OCI-LY7 (cell line): ENCODE results near the gene COL5A1. TPM values are rescaled to one million over a fixed set of nuclear protein-coding genes. Genes with fewer than 3 reads are reported as not detected.

ENCODE experiments used
- Bru-seq: library from RNA; stranded (reverse); fragments of 400-500 nt; gene quantifications from one replicate; lab custom pipeline; 2021; lab: Mats Ljungman, UMichigan
- BruChase-seq, 2 experiments: library from RNA; stranded (reverse); fragments of 400-500 nt; gene quantifications; one replicate each; lab custom pipeline; 2021; lab: Mats Ljungman, UMichigan
- BruUV-seq: library from RNA; stranded (reverse); fragments of 400-500 nt; replicated peaks from 2 replicates; lab custom pipeline; 2021; lab: Mats Ljungman, UMichigan
- CTCF ChIA-PET: fragments of 300-600 bp; sonication (Branson Sonifier 250); formaldehyde crosslinking; loops from one replicate; lab custom pipeline; 2022; ENCODE audit warnings: antibody characterized with exemption; ENCODE audit not compliant: unreplicated experiment; lab: Charles Lee
- POLR2A ChIA-PET: fragments of 300-600 bp; sonication (Branson Sonifier 250); formaldehyde crosslinking; loops from one replicate; lab custom pipeline; 2022; ENCODE audit warnings: antibody characterized with exemption; lab: Charles Lee
- DNase-seq: peaks from one replicate; pipeline ENCODE4 v3.0.0-alpha.2; 2015; ENCODE audit warnings: low spot score
- H2AFZ ChIP-seq: fragments of 200-600 bp; sonication (generic), shearing (Covaris generic); 2 replicates; pipeline ENCODE4 v1.6.1; 2014; ENCODE audit warnings: mild to moderate bottlenecking, antibody characterized with exemption, low read length, moderate library complexity
- H3K27ac ChIP-seq: fragments of 200-600 bp; sonication (generic); 2 replicates; pipeline ENCODE4 v1.5.1; 2014; ENCODE audit warnings: mixed run types, low read depth, mild to moderate bottlenecking, moderate library complexity, low read length, inconsistent platforms; ENCODE audit not compliant: poor library complexity, severe bottlenecking
- H3K36me3 ChIP-seq: fragments of 200-600 bp; sonication (generic); 2 replicates; pipeline ENCODE4 v1.6.1; 2014; ENCODE audit warnings: mild to moderate bottlenecking, antibody characterized with exemption, low read length, moderate library complexity, mixed read lengths; ENCODE audit not compliant: insufficient read depth
- H3K4me1 ChIP-seq: fragments of 200-600 bp; sonication (generic); 2 replicates; pipeline ENCODE4 v1.5.1; 2014; ENCODE audit warnings: mild to moderate bottlenecking, low read length; ENCODE audit not compliant: insufficient read depth, poor library complexity, severe bottlenecking
- H3K4me2 ChIP-seq: fragments of 200-600 bp; sonication (generic); 2 replicates; pipeline ENCODE4 v1.6.1; 2014; ENCODE audit warnings: mild to moderate bottlenecking, low read length
- H3K4me3 ChIP-seq: fragments of 200-600 bp; sonication (generic); 2 replicates; pipeline ENCODE4 v1.5.1; 2014; ENCODE audit warnings: mild to moderate bottlenecking, low read depth, low read length; ENCODE audit not compliant: poor library complexity, severe bottlenecking
- H3K79me2 ChIP-seq: fragments of 200-600 bp; sonication (generic); 2 replicates; pipeline ENCODE4 v1.6.1; 2016; ENCODE audit warnings: low read depth, mild to moderate bottlenecking, low read length, moderate library complexity, mixed read lengths; ENCODE audit not compliant: insufficient read depth
- H3K9me2 ChIP-seq: fragments of 200-600 bp; sonication (generic); 2 replicates; pipeline ENCODE4 v1.6.1; 2016; ENCODE audit warnings: mild to moderate bottlenecking, low read length, mixed read lengths; ENCODE audit not compliant: insufficient read depth
- H3K9me3 ChIP-seq: fragments of 200-600 bp; sonication (generic); 2 replicates; pipeline ENCODE4 v1.6.1; 2014; ENCODE audit warnings: mild to moderate bottlenecking, mixed run types, low read length, mixed read lengths
- H4K20me1 ChIP-seq: fragments of 200-600 bp; sonication (generic); 2 replicates; pipeline ENCODE4 v1.6.1; 2014; ENCODE audit warnings: mild to moderate bottlenecking, antibody characterized with exemption, low read length, moderate library complexity, mixed read lengths; ENCODE audit not compliant: insufficient read depth
- EZH2phosphoT487 ChIP-seq: fragments of 200-600 bp; sonication (generic); IDR thresholded peaks from 2 replicates; pipeline ENCODE4 v1.6.1; 2018; ENCODE audit warnings: low read depth, borderline replicate concordance, mild to moderate bottlenecking, mixed run types, antibody characterized with exemption, low read length, moderate library complexity, mixed read lengths
- intact Hi-C: fragments of 100-400 bp; cut with micrococcal nuclease; formaldehyde crosslinking; loops from one replicate; pipeline ENCODE4 v1.10.0; 2022; ENCODE audit not compliant: unreplicated experiment
- long read RNA-seq: library from polyadenylated mRNA; stranded (forward); transcript quantifications from one replicate; pipeline ENCODE4 v2.0.0, GENCODE V29; 2022
- total RNA-seq, 2 experiments: library from RNA; depleted of rRNA in 1 of 2; stranded (reverse); fragments of >200 nt in 1 of 2; shearing (Covaris generic) in 1 of 2; gene quantifications; 2 replicates each; pipeline ENCODE4 v1.2.3, GENCODE V29; 2014 to 2022
- TF ChIP-seq, protein P1 (sequence below): fragments of 200-600 bp; sonication (generic); conservative IDR thresholded peaks from 2 replicates; pipeline ENCODE4 v1.5.1; 2014; ENCODE audit warnings: mild to moderate bottlenecking, antibody characterized with exemption, low read length, moderate library complexity, mixed read lengths

Gene COL5A1
- 10.2 and 12.2 TPM in 2 replicates for total RNA-seq (2014; rRNA removed; shearing (Covaris generic))
- 15.9 and 28.6 TPM in 2 replicates for total RNA-seq (2022)
- percentile 31 among the genes with signal in this experiment for Bru-seq, nascent RNA
- BruChase-seq, experiment 1, labeled RNA remaining after a 6-hour chase, result percentile 33 among the genes with signal in this experiment
- percentile 32 among the genes with signal in this experiment for BruChase-seq, experiment 2, labeled RNA remaining after a 2-hour chase
- long read RNA-seq, partial matches to known transcripts, result 30 of 40 reads
- long read RNA-seq, other reads (novel, unspliced or antisense), result 10 of 40 reads

DNA sequence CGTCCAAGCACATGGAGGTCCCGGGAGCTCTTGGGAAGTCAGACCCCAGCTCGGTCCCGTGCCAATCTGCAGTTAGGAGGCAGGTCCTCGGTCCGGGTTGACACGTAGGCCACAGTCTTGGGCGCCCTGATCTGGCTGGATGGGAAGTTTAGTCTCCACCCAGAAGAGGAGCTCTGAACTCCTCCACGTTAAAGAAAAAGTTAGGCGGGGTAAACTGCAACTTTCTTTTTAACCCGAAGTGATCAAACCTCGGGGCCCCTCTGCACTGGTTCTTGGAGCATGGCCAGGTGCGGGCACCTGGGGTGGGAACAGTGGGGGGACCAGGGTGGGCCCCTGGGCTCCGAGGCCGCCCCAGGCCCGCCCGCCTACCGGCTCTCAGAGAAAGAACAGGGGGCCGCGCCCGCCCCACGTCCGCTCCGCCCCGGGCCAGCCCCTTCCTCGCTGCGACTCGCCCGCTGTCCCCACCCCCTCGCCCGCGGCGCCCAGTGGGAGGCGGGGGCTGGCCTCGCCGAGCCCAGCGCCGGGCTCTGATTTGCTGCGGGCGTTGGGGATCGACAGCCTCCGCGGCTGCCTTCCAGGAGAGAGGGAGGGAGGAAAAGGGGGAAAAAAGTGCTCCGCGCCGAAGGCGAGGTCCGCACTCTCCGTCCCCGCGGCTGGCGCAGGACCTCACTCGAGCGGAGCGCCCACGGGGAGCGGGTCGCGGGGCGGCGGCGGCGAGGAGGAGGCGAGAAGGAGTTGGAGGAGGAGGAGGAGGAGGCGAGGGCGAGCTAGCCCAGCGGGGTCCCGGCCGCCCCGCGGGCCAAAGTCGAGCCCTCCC lies at the start of gene COL5A1:
Gene COL5A1 (plus strand): TSS at position 631 of the 817 bp plus-strand sequence. CDS start 385 bp downstream, outside the sequence.
- no peak within 1 kb of the TSS for H2AFZ ChIP-seq
- H3K27ac ChIP-seq, result no peak within 1 kb of the TSS
- intact Hi-C loops, result no loop called here
- CTCF ChIA-PET, result interaction anchor here (0.6 kb wide), 1 partner anchor 292 kb away, joined by 4 read pairs; no protein-coding TSS in a partner anchor
- DNase-seq, result no peak
- BruUV-seq, result no TSS peak
- H3K4me2 ChIP-seq, result no peak within 1 kb of the TSS
- no peaks in the 10 kb centered on the region for H3K4me1 ChIP-seq
- H3K9me3 ChIP-seq, result no peaks in the 10 kb centered on the region
- no peaks in the 10 kb centered on the region for H3K9me2 ChIP-seq
- POLR2A ChIA-PET, result no interaction called here
- TF ChIP-seq, protein P1, sequence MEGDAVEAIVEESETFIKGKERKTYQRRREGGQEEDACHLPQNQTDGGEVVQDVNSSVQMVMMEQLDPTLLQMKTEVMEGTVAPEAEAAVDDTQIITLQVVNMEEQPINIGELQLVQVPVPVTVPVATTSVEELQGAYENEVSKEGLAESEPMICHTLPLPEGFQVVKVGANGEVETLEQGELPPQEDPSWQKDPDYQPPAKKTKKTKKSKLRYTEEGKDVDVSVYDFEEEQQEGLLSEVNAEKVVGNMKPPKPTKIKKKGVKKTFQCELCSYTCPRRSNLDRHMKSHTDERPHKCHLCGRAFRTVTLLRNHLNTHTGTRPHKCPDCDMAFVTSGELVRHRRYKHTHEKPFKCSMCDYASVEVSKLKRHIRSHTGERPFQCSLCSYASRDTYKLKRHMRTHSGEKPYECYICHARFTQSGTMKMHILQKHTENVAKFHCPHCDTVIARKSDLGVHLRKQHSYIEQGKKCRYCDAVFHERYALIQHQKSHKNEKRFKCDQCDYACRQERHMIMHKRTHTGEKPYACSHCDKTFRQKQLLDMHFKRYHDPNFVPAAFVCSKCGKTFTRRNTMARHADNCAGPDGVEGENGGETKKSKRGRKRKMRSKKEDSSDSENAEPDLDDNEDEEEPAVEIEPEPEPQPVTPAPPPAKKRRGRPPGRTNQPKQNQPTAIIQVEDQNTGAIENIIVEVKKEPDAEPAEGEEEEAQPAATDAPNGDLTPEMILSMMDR, result no peak
- no peak for TF ChIP-seq EZH2phosphoT487
- H4K20me1 ChIP-seq, result no peaks in the 10 kb centered on the region
- H3K79me2 ChIP-seq, result no peaks in the 10 kb centered on the region
- no peaks in the 10 kb centered on the region for H3K36me3 ChIP-seq
- no peak within 1 kb of the TSS for H3K4me3 ChIP-seq

- no peak overlapping the region for H3K4me2 ChIP-seq
- no peak overlapping the region for H3K27ac ChIP-seq
- H2AFZ ChIP-seq, result no peak overlapping the region
- no peaks in the 10 kb centered on the region for H3K9me2 ChIP-seq
- no peak overlapping the region for H3K4me3 ChIP-seq
- no peaks in the 10 kb centered on the region for H3K4me1 ChIP-seq
- H3K9me3 ChIP-seq, result no peaks in the 10 kb centered on the region
- no peak for DNase-seq
- CTCF ChIA-PET, result no interaction called here
- no peaks in the 10 kb centered on the region for H4K20me1 ChIP-seq
- POLR2A ChIA-PET, result no interaction called here
- no peaks in the 10 kb centered on the region for H3K36me3 ChIP-seq
- no peaks in the 10 kb centered on the region for H3K79me2 ChIP-seq
- TF ChIP-seq, protein P1, result no peak
- TF ChIP-seq EZH2phosphoT487, result no peak
- no TSS peak for BruUV-seq
- intact Hi-C loops, result no loop called here
These were observed 49.4 kb upstream of the COL5A1 start for GRCh38 chr9:134592018-134592818.
